Effector memory CD8-positive, alpha-beta T cell (primary cell): ENCODE results near the gene SHROOM3.

Source experiments
- ATAC-seq: fragments of 150-1000 bp; cut with Tn5 transposase; replicated peaks from 2 replicates; pipeline ENCODE4 v1.10.0; 2021; ENCODE audit warnings: mild to moderate bottlenecking, moderate library complexity
- DNase-seq, 3 experiments: peaks; one replicate each; pipeline ENCODE4 v3.0.0; 2021
- H3K27ac Mint-ChIP-seq, 2 donors: one replicate each; pipeline ENCODE4 v1.8.0; 2022; ENCODE audit warnings: mild to moderate bottlenecking in 2 of 2, mixed read lengths in 2 of 2, moderate library complexity in 2 of 2
- H3K27me3 Mint-ChIP-seq, 2 donors: one replicate each; pipeline ENCODE4 v1.8.0; 2022; ENCODE audit warnings: mixed read lengths in 2 of 2
- H3K36me3 Mint-ChIP-seq: one replicate; pipeline ENCODE4 v1.8.0; 2022; ENCODE audit warnings: mild to moderate bottlenecking, moderate library complexity, mixed read lengths; ENCODE audit not compliant: insufficient read depth
- H3K4me1 Mint-ChIP-seq, 2 donors: one replicate each; pipeline ENCODE4 v1.8.0; 2022; ENCODE audit warnings: low read depth in 2 of 2, mixed read lengths in 2 of 2
- H3K4me3 Mint-ChIP-seq, 2 donors: one replicate each; pipeline ENCODE4 v1.8.0; 2022; ENCODE audit warnings: mild to moderate bottlenecking in 2 of 2, mixed read lengths in 2 of 2, moderate library complexity in 2 of 2
- H3K9me3 Mint-ChIP-seq, 2 donors: one replicate each; pipeline ENCODE4 v1.8.0; 2022; ENCODE audit warnings: mixed read lengths in 2 of 2

The SHROOM3 gene

GRCh38 chr4:76762137-76763130, 327.4 kb downstream of the SHROOM3 start:
- peaks cover 4% of the 10 kb centered on the region for H3K36me3 Mint-ChIP-seq

GRCh38 chr4:76764251-76764650, 329.2 kb downstream of the SHROOM3 start:
- H3K4me1 Mint-ChIP-seq: no peaks in the 10 kb centered on the region
- DNase-seq (no peak), ATAC-seq (no peak)
- peaks cover 4% of the 10 kb centered on the region for H3K36me3 Mint-ChIP-seq
- no peak overlapping the region for H3K4me3 Mint-ChIP-seq
- no peak overlapping the region for H3K27ac Mint-ChIP-seq
- peaks cover 33 to 42% of the 10 kb centered on the region in 2 donors for H3K27me3 Mint-ChIP-seq
- H3K9me3 Mint-ChIP-seq: no peaks in the 10 kb centered on the region

More at GRCh38 chr4:76762137-76763130, 327.4 kb downstream of the SHROOM3 start:
- Mint-ChIP-seq H3K4me1 (no peaks in the 10 kb centered on the region), H3K27me3 (peaks cover 33 to 45% of the 10 kb centered on the region in 2 donors), H3K4me3 (no peak overlapping the region), H3K9me3 (no peaks in the 10 kb centered on the region), H3K27ac (no peak overlapping the region)
- no peak for DNase-seq
- ATAC-seq: no peak

GRCh38 chr4:76765473-76766183, 330.6 kb downstream of the SHROOM3 start:
- no peaks in the 10 kb centered on the region for H3K9me3 Mint-ChIP-seq
- no peak overlapping the region for H3K4me3 Mint-ChIP-seq
- H3K4me1 Mint-ChIP-seq: no peaks in the 10 kb centered on the region
- peaks cover 4% of the 10 kb centered on the region for H3K36me3 Mint-ChIP-seq
- H3K27me3 Mint-ChIP-seq: peaks cover 38 to 44% of the 10 kb centered on the region in 2 donors
- no peak overlapping the region for H3K27ac Mint-ChIP-seq
- ATAC-seq (no peak), DNase-seq (no peak)

GRCh38 chr4:76767983-76768382, 333.0 kb downstream of the SHROOM3 start:
- ATAC-seq (no peak), DNase-seq (no peak)
- no peak overlapping the region for H3K4me3 Mint-ChIP-seq
- no peaks in the 10 kb centered on the region for H3K9me3 Mint-ChIP-seq
- H3K36me3 Mint-ChIP-seq: peaks cover 4% of the 10 kb centered on the region
- no peak overlapping the region for H3K27ac Mint-ChIP-seq
- H3K27me3 Mint-ChIP-seq: peaks cover 23 to 27% of the 10 kb centered on the region in 2 donors
- H3K4me1 Mint-ChIP-seq: no peaks in the 10 kb centered on the region

GRCh38 chr4:76772498-76773106, 337.6 kb downstream of the SHROOM3 start:
- DNase-seq (no peak), ATAC-seq (no peak)
- H3K4me3 Mint-ChIP-seq: no peak overlapping the region
- no peaks in the 10 kb centered on the region for H3K9me3 Mint-ChIP-seq
- H3K4me1 Mint-ChIP-seq: no peaks in the 10 kb centered on the region
- peaks cover 16 to 19% of the 10 kb centered on the region in 2 donors for H3K27me3 Mint-ChIP-seq
- no peak overlapping the region for H3K27ac Mint-ChIP-seq
- H3K36me3 Mint-ChIP-seq: no peaks in the 10 kb centered on the region

GRCh38 chr4:76773766-76774165, 338.7 kb downstream of the SHROOM3 start:
- Mint-ChIP-seq H3K9me3 (no peaks in the 10 kb centered on the region), H3K36me3 (no peaks in the 10 kb centered on the region), H3K4me3 (no peak overlapping the region), H3K27me3 (peaks cover 22 to 24% of the 10 kb centered on the region in 2 donors), H3K27ac (no peak overlapping the region), H3K4me1 (no peaks in the 10 kb centered on the region)
- no peak for ATAC-seq
- no peak for DNase-seq

GRCh38 chr4:76779740-76780459, 344.9 kb downstream of the SHROOM3 start:
- DNase-seq: no peak
- Mint-ChIP-seq H3K4me3 (no peak overlapping the region), H3K9me3 (no peaks in the 10 kb centered on the region), H3K36me3 (no peaks in the 10 kb centered on the region), H3K27ac (no peak overlapping the region), H3K27me3 (peaks cover 29 to 43% of the 10 kb centered on the region in 2 donors), H3K4me1 (no peaks in the 10 kb centered on the region)
- no peak for ATAC-seq

- ATAC-seq (no peak), DNase-seq (no peak)
- H3K36me3 Mint-ChIP-seq: no peaks in the 10 kb centered on the region
Observed at GRCh38 chr4:76780781-76781697, 346.0 kb downstream of the SHROOM3 start.

GRCh38 chr4:76781698-76782595, 346.9 kb downstream of the SHROOM3 start:
- Mint-ChIP-seq H3K4me1 (no peaks in the 10 kb centered on the region), H3K9me3 (no peaks in the 10 kb centered on the region), H3K4me3 (no peak overlapping the region), H3K36me3 (no peaks in the 10 kb centered on the region), H3K27me3 (peaks cover 32 to 53% of the 10 kb centered on the region in 2 donors), H3K27ac (no peak overlapping the region)
- no peak for ATAC-seq
- DNase-seq: no peak

More at GRCh38 chr4:76780781-76781697, 346.0 kb downstream of the SHROOM3 start:
- no peak overlapping the region for H3K27ac Mint-ChIP-seq
- H3K9me3 Mint-ChIP-seq: no peaks in the 10 kb centered on the region
- H3K27me3 Mint-ChIP-seq: peaks cover 37 to 52% of the 10 kb centered on the region in 2 donors
- H3K4me1 Mint-ChIP-seq: no peaks in the 10 kb centered on the region
- no peak overlapping the region for H3K4me3 Mint-ChIP-seq

GRCh38 chr4:76782837-76783236, 347.8 kb downstream of the SHROOM3 start:
- Mint-ChIP-seq H3K27ac (no peak overlapping the region), H3K9me3 (no peaks in the 10 kb centered on the region), H3K27me3 (peaks cover 36 to 62% of the 10 kb centered on the region in 2 donors), H3K4me1 (no peaks in the 10 kb centered on the region), H3K4me3 (no peak overlapping the region), H3K36me3 (no peaks in the 10 kb centered on the region)
- no peak for DNase-seq
- ATAC-seq: no peak

GRCh38 chr4:76783836-76784235, 348.8 kb downstream of the SHROOM3 start:
- H3K4me3 Mint-ChIP-seq: no peak overlapping the region
- ATAC-seq (no peak), DNase-seq (no peak)
- H3K27ac Mint-ChIP-seq: no peak overlapping the region
- peaks cover 31 to 57% of the 10 kb centered on the region in 2 donors for H3K27me3 Mint-ChIP-seq
- H3K9me3 Mint-ChIP-seq: no peaks in the 10 kb centered on the region
- no peaks in the 10 kb centered on the region for H3K36me3 Mint-ChIP-seq
- H3K4me1 Mint-ChIP-seq: no peaks in the 10 kb centered on the region
